Endothelial cell of umbilical vein (primary cell): ENCODE data around the gene CNTNAP4. TPM values are rescaled to one million over a fixed set of nuclear protein-coding genes. Genes with fewer than 3 reads are reported as not detected.

Experiments used
- BruUV-seq: library from RNA; stranded (reverse); fragments of 400-500 nt; replicated peaks from 2 replicates; lab custom pipeline; 2021; lab: Mats Ljungman, UMichigan
- CTCF ChIA-PET: fragments of 300-600, 350-600 bp; sonication (Branson Sonifier 250); formaldehyde crosslinking; loops from one replicate; lab custom pipeline; 2021; ENCODE audit warnings: antibody characterized with exemption, inconsistent platforms; lab: Charles Lee
- POLR2A ChIA-PET: fragments of 300-600, 350-600 bp; sonication (Branson Sonifier 250); formaldehyde crosslinking; loops from one replicate; lab custom pipeline; 2021; ENCODE audit warnings: antibody characterized with exemption, inconsistent platforms; lab: Charles Lee
- DNase-seq: peaks from one replicate; pipeline ENCODE4 v3.0.0-alpha.2; 2011; ENCODE audit warnings: low read depth, low spot score
- FAIRE-seq: peaks from 2 replicates; lab custom pipeline; 2011; peaks lifted over from hg19 to GRCh38; lab: Jason Lieb, UNC
- H2AFZ ChIP-seq: 2 replicates; pipeline ENCODE4 v1.6.0; 2012; ENCODE audit warnings: low read depth, low read length, control low read depth, inconsistent platforms
- H3K27ac ChIP-seq: 2 replicates; pipeline ENCODE4 v1.5.1; 2011; ENCODE audit warnings: low read depth, mild to moderate bottlenecking, control low read depth, low read length, moderate library complexity; ENCODE audit not compliant: insufficient read depth
- H3K27me3 ChIP-seq, 2 experiments: 2 replicates each; pipeline versions ENCODE4 v1.6.0 to v1.6.1; 2011; ENCODE audit warnings: low read length in 2 of 2, mixed read lengths in 1 of 2; ENCODE audit not compliant: control insufficient read depth in 2 of 2, insufficient read depth in 2 of 2
- H3K36me3 ChIP-seq, 2 experiments: 2 replicates in 1 of 2; 3 replicates in 1 of 2; pipeline ENCODE4 v1.5.1; 2011; ENCODE audit warnings: low read length in 2 of 2, mild to moderate bottlenecking in 1 of 2, moderate library complexity in 1 of 2; ENCODE audit not compliant: control insufficient read depth in 2 of 2, insufficient read depth in 2 of 2; ENCODE audit errors: extremely low read depth in 1 of 2
- H3K4me1 ChIP-seq: 3 replicates; pipeline ENCODE4 v1.5.1; 2011; ENCODE audit warnings: mild to moderate bottlenecking, low read length; ENCODE audit not compliant: control insufficient read depth, insufficient read depth; ENCODE audit errors: extremely low read depth
- H3K4me2 ChIP-seq: 2 replicates; pipeline ENCODE4 v1.6.1; 2011; ENCODE audit warnings: low read length, control low read depth, mixed read lengths; ENCODE audit not compliant: insufficient read depth
- H3K4me3 ChIP-seq, 3 experiments: fragments of 200-600 bp in 1 of 3; sonication (generic), shearing (Covaris generic) in 1 of 3; replicated peaks in 1 of 3; 2 replicates each; pipeline ENCODE4 v1.5.1; 2011 to 2016; ENCODE audit warnings: control low read depth in 3 of 3, low read length in 3 of 3, mild to moderate bottlenecking in 2 of 3, inconsistent platforms in 1 of 3, low read depth in 1 of 3, moderate library complexity in 1 of 3; ENCODE audit not compliant: insufficient read depth in 1 of 3
- H3K79me2 ChIP-seq: 2 replicates; pipeline ENCODE4 v1.6.0; 2012; ENCODE audit warnings: low read length, inconsistent platforms; ENCODE audit not compliant: control insufficient read depth, insufficient read depth
- H3K9ac ChIP-seq: replicated peaks from 2 replicates; pipeline ENCODE3; 2011; ENCODE audit warnings: low read length, control low read depth; ENCODE audit not compliant: insufficient read depth; ENCODE audit errors: extremely low read depth
- H3K9me1 ChIP-seq: replicated peaks from 3 replicates; pipeline ENCODE4 v1.6.0; 2011; ENCODE audit warnings: mild to moderate bottlenecking, low read length; ENCODE audit not compliant: control insufficient read depth, insufficient read depth; ENCODE audit errors: extremely low read depth
- H3K9me3 ChIP-seq: replicated peaks from 2 replicates; pipeline ENCODE4 v1.5.1; 2012; ENCODE audit warnings: low read length, inconsistent platforms; ENCODE audit not compliant: control insufficient read depth, insufficient read depth
- H4K20me1 ChIP-seq: replicated peaks from 2 replicates; pipeline ENCODE3; 2011; ENCODE audit warnings: mild to moderate bottlenecking, low read length; ENCODE audit not compliant: control insufficient read depth, insufficient read depth; ENCODE audit errors: extremely low read depth
- EZH2 ChIP-seq: IDR thresholded peaks from 2 replicates; pipeline ENCODE4 v1.6.1; 2012; ENCODE audit warnings: borderline replicate concordance, low read depth, mild to moderate bottlenecking, moderate library complexity, low read length, inconsistent platforms; ENCODE audit not compliant: severe bottlenecking
- FOS ChIP-seq: IDR thresholded peaks from 2 replicates; pipeline ENCODE4 v1.6.1; 2011; ENCODE audit warnings: mild to moderate bottlenecking, low read length, moderate library complexity, borderline replicate concordance; ENCODE audit not compliant: insufficient read depth
- GATA2 ChIP-seq: IDR thresholded peaks from 2 replicates; pipeline ENCODE4 v1.7.0; 2011; ENCODE audit warnings: low read depth, mild to moderate bottlenecking, moderate library complexity, mixed read lengths, low read length; ENCODE audit not compliant: insufficient read length, insufficient read depth
- JUN ChIP-seq: IDR thresholded peaks from 2 replicates; pipeline ENCODE4 v1.6.1; 2011; ENCODE audit warnings: borderline replicate concordance, low read depth; ENCODE audit not compliant: insufficient read length, insufficient read depth
- MYC ChIP-seq: IDR thresholded peaks from one replicate; pipeline ENCODE4 v1.6.1; 2011; ENCODE audit warnings: mild to moderate bottlenecking, low read depth, low read length
- POLR2A ChIP-seq: IDR thresholded peaks from 2 replicates; pipeline ENCODE4 v1.6.1; 2012; ENCODE audit warnings: low read depth, mild to moderate bottlenecking, control low read depth, low read length
- POLR2AphosphoS5 ChIP-seq: IDR thresholded peaks from 2 replicates; pipeline ENCODE4 v1.6.1; 2012; ENCODE audit warnings: low read depth, mild to moderate bottlenecking, control low read depth, low read length, moderate library complexity; ENCODE audit not compliant: insufficient read depth
- dilution Hi-C: fragments of 300-500 bp; cut with MboI; formaldehyde crosslinking; loops from one replicate; pipeline ENCODE4 v1.15.0; 2019; ENCODE audit warnings: low sequenced_read_pairs; ENCODE audit not compliant: extremely low pct_ligation_motif_present
- intact Hi-C: fragments of 100-400 bp; cut with micrococcal nuclease; formaldehyde crosslinking; loops from one replicate; pipeline ENCODE4 v1.10.0; 2022
- polyA plus RNA-seq, 4 experiments: library from polyadenylated mRNA; depleted of rRNA in 3 of 4; stranded (reverse) in 3 of 4; unstranded in 1 of 4; fragments of >200 nt; gene quantifications; 2 replicates each; pipeline versions ENCODE4 v1.2.1 to v1.2.3, GENCODE V29; 2011 to 2012; ENCODE audit warnings: missing spikeins in 1 of 4
- total RNA-seq: library from RNA; stranded (reverse); gene quantifications from 2 replicates; pipeline ENCODE4 v1.2.3, GENCODE V29; 2021
- TF ChIP-seq, protein P1 (sequence below): IDR thresholded peaks from 2 replicates; pipeline ENCODE4 v1.6.1; 2011; ENCODE audit not compliant: insufficient read depth, insufficient read length
- TF ChIP-seq, protein P2 (sequence below), 2 donors: IDR thresholded peaks; 1 replicate in 1 of 2; 2 replicates in 1 of 2; pipeline ENCODE4 v1.5.1; 2011; ENCODE audit warnings: low read length in 2 of 2, mild to moderate bottlenecking in 2 of 2, moderate library complexity in 2 of 2, control low read depth in 1 of 2, inconsistent platforms in 1 of 2, low read depth in 1 of 2; ENCODE audit not compliant: insufficient read depth in 1 of 2; ENCODE audit errors: extremely low read depth in 1 of 2

CNTNAP4 gene
- total and polyA plus RNA-seq, 2 donors (not counting 3 experiments of a cell fraction or from before 2014, with no cell fraction given) = not detected

DNA sequence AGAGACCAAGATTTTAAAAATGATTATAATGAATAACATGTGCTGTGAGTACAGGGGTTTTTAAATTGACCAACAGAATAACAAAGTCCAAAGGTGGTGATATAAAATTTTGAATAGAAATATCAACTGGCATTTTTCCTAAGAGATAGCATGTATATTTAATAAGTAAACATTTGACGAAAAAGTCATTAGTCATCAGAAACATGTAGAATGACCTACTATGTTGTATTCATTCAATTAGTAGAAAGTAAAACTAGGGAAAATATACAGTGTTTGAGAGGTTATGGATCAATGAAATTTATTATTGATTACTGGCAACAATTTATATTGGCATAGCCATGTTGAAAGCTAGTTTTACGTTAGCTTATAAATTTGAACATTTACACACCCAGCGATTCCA is 30.6 kb upstream of the CNTNAP4 start:
- H4K20me1 ChIP-seq = no peaks in the 10 kb centered on the region
- intact Hi-C loops = no loop called here
- H3K79me2 ChIP-seq = no peaks in the 10 kb centered on the region
- no peaks in the 10 kb centered on the region for H3K4me1 ChIP-seq
- BruUV-seq = no TSS peak
- TF ChIP-seq POLR2AphosphoS5 = no peak
- TF ChIP-seq MYC = no peak
- TF ChIP-seq, protein P1, sequence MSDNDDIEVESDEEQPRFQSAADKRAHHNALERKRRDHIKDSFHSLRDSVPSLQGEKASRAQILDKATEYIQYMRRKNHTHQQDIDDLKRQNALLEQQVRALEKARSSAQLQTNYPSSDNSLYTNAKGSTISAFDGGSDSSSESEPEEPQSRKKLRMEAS = no peak
- no peak for TF ChIP-seq EZH2
- TF ChIP-seq FOS = no peak
- TF ChIP-seq, protein P2, sequence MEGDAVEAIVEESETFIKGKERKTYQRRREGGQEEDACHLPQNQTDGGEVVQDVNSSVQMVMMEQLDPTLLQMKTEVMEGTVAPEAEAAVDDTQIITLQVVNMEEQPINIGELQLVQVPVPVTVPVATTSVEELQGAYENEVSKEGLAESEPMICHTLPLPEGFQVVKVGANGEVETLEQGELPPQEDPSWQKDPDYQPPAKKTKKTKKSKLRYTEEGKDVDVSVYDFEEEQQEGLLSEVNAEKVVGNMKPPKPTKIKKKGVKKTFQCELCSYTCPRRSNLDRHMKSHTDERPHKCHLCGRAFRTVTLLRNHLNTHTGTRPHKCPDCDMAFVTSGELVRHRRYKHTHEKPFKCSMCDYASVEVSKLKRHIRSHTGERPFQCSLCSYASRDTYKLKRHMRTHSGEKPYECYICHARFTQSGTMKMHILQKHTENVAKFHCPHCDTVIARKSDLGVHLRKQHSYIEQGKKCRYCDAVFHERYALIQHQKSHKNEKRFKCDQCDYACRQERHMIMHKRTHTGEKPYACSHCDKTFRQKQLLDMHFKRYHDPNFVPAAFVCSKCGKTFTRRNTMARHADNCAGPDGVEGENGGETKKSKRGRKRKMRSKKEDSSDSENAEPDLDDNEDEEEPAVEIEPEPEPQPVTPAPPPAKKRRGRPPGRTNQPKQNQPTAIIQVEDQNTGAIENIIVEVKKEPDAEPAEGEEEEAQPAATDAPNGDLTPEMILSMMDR (IDR thresholded peaks at IDR 0.05; ENCODE audit: extremely low read depth in 1 of 2, insufficient read depth in 1 of 2, low read depth in 1 of 2, low read length in 2 of 2) = no peak
- TF ChIP-seq GATA2 = no peak
- no peak for TF ChIP-seq POLR2A
- no peak for TF ChIP-seq JUN
- H3K9ac ChIP-seq = no peak overlapping the region
- ChIA-PET POLR2A (no interaction called here), CTCF (no interaction called here)
- FAIRE-seq = no peak
- DNase-seq = no peak
- H3K4me3 ChIP-seq = no peak overlapping the region
- no peak overlapping the region for H3K27ac ChIP-seq
- dilution Hi-C loops = no loop called here
- no peaks in the 10 kb centered on the region for H3K36me3 ChIP-seq
- H3K9me1 ChIP-seq = no peaks in the 10 kb centered on the region
- H2AFZ ChIP-seq = no peak overlapping the region
- H3K27me3 ChIP-seq = no peaks in the 10 kb centered on the region
- H3K9me3 ChIP-seq = no peaks in the 10 kb centered on the region
- H3K4me2 ChIP-seq = no peak overlapping the region
